Posterior cingulate gyrus (tissue), 11 donors: Measurements from ENCODE around the gene PSAPL1.

ENCODE experiments used
- DNase-seq, 10 donors: peaks; one replicate each; pipeline versions ENCODE4 v3.0.0 to v3.0.0-alpha.2; 2020 to 2021; ENCODE audit warnings: mixed read lengths in 3 of 10
- intact Hi-C: fragments of 100-400 bp; cut with DNase I; formaldehyde crosslinking; loops from one replicate; pipeline ENCODE4 v1.15.1; 2023

PSAPL1 gene

GRCh38 chr4:7433376-7434140 lies 1.2 kb downstream of the PSAPL1 start:
- DNase-seq: peak in 4 of 10 donors; percentile 7 to 74 (median 66)

GRCh38 chr4:7432531-7433375 lies 2.0 kb downstream of the PSAPL1 start:
- intact Hi-C loops: no loop called here
- DNase-seq: peak in 4 of 10 donors; percentile 19 to 71 (median 62)

More at GRCh38 chr4:7433376-7434140, 1.2 kb downstream of the PSAPL1 start:
- intact Hi-C loops: no loop called here

DNA sequence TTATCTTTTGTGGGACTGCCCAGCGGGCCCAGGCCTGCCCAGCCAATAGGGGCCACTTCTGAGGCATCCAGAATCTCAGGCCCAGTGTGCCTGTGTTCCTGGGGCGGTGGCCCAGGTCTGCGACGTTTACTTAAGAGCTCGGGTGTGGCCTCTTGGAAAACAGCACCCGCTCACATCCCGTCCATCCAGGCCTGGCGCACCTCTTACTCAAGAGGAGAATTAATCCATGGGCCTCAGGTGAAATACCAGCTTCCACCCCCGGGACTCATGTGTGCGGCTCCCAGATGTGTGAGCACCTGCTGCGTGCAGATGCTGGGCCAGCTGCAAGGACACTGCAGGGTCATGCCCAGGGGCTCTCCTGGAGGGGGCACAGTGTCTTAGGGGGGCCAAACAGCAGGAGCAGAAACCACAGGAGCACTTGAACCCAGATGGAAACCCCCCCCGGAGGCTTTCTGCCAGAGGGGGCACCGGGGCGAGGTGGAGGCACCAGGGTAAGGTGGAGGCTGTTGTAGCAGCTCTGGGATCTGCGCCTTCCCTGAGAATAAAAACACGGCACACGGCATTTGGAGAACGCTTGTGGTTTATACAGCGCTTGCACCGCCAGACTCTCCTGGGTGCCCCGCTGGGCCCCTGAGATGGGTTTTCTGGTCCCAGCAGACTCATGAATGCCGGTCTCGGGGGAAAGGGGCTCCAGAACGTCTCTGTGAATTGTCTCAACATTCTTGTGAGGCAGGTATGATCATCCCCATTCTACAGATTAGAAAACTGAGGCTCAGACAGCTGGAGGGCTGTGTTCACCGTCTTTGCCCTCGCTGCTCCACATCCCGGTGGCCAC lies 2.8 kb downstream of the PSAPL1 start:
- peak in 4 of 10 donors; percentile 21 to 81 (median 66) for DNase-seq
- intact Hi-C loops: no loop called here

DNA sequence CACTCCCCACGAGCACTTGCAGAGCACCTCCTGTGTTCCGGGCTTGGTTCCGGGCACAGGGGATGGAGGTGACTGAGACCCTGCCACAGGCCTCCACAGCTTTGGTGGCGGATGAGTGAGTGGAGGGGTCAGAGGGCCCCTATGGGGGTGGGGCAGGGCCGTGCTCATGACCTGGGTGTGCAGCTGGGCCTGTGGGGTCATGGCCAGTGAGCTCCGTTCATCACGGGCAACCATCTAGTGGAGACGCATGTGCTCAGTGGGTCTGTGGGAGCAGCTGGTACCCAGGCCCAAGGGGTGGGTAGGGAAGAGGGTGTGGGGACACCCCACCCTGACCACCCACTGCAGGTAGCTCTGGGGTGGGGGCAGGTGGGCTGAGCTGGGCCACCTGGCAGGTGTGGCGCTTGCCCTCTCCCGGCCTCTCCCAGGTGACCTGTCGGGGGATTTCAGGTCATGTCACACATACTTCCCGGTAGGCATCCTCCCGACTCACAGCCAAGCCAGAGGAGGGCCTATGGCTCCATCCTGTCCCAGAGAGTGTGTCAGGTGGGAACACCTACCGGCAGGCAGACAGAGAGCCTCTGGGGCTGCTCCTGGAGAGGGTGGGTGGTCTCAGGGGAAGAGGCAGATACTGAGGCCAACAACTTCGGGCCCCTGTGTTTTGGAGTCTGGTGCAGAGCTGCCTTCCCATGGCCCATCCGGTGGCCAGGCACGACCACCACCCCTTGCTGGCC lies 3.6 kb downstream of the PSAPL1 start:
- peak in 4 of 10 donors; percentile 8 to 62 (median 48) for DNase-seq
- intact Hi-C loops: no loop called here

DNA sequence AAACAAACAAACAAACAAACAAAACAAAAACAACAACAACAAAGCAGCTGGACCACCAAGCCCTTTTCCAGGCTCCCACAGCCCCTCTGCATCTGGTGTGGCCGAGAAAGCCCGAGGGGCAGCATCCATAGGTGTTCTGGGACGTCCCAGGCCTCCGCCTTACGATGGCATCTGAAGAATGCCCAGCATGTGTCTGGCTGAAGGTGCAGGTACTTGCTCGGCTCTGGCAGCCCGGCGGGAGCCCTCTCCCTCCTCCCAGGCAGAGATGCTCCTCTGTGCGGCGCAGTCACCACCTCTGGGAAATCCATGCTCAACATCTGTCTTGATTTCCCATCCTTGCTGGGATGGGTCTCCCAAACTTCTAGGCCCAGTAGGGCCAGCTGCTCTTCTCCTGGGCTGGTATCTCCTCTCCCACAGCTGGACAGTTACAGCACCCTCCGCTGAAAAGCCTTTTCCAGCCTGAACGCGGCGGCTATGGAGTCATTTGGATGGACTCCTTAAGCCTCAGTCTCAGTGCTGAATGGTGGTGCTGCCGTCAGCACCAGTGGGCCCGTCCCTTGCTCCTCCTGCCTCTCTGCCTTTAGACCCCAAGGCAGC lies 4.3 kb downstream of the PSAPL1 start:
- intact Hi-C loops: no loop called here
- DNase-seq: peak in 5 of 10 donors; percentile 14 to 67 (median 39)

GRCh38 chr4:7429601-7430078 lies 5.1 kb downstream of the PSAPL1 start:
- intact Hi-C loops: no loop called here
- DNase-seq: peak in 5 of 10 donors; percentile 12 to 79 (median 37)

DNA sequence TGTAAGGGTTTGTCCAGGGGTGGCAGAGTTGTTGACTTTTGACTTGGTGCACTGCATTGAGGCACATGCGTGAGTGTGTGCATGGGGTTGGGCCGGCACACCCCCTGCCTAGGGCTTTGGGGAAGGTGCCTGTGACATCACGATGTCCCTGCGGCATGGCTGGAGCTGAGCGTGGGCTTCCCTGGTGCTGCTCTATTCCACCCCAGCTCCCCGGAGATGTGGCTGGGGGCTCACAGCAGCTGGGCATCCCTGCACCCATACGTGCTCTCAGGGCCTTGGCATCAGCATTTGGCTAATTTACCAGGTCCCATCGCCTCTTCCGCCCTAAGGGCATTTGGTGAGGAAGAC lies 5.7 kb downstream of the PSAPL1 start:
- DNase-seq: peak in 4 of 10 donors; percentile 2 to 40 (median 20)
- intact Hi-C loops: no loop called here

- peak in 6 of 10 donors; percentile 1 to 62 (median 31) for DNase-seq
- intact Hi-C loops: no loop called here
These were observed 6.3 kb downstream of the PSAPL1 start for GRCh38 chr4:7428261-7429068.

- intact Hi-C loops: no loop called here
- DNase-seq: peak in 5 of 10 donors; percentile 5 to 73 (median 16)
These were observed 6.9 kb downstream of the PSAPL1 start for GRCh38 chr4:7427831-7428260.

- peak in 6 of 10 donors; percentile 1 to 57 (median 16) for DNase-seq
- intact Hi-C loops: no loop called here
These were observed 7.4 kb downstream of the PSAPL1 start for GRCh38 chr4:7427361-7427760.

GRCh38 chr4:7426525-7427171 lies 8.1 kb downstream of the PSAPL1 start:
- DNase-seq: peak in 4 of 10 donors; percentile 11 to 71 (median 45)
- intact Hi-C loops: no loop called here

- intact Hi-C loops: no loop called here
- DNase-seq: peak in 5 of 10 donors; percentile 11 to 73 (median 43)
These were observed 8.9 kb downstream of the PSAPL1 start for GRCh38 chr4:7425591-7426468.

- intact Hi-C loops: no loop called here
- DNase-seq: peak in 4 of 10 donors; percentile 9 to 41 (median 18)
These were observed 9.6 kb downstream of the PSAPL1 start for GRCh38 chr4:7425124-7425523.

- intact Hi-C loops: no loop called here
- peak in 4 of 10 donors; percentile 3 to 79 (median 50) for DNase-seq
These were observed 10.1 kb downstream of the PSAPL1 start for GRCh38 chr4:7424553-7425111.

GRCh38 chr4:7423801-7424552 lies 10.8 kb downstream of the PSAPL1 start:
- intact Hi-C loops: no loop called here
- DNase-seq: peak in 5 of 10 donors; percentile 15 to 80 (median 43)

GRCh38 chr4:7423391-7423790 lies 11.3 kb downstream of the PSAPL1 start:
- DNase-seq: peak in 5 of 10 donors; percentile 0 to 55 (median 8)
- intact Hi-C loops: no loop called here
